Osteocyte (in vitro differentiated cells): ENCODE results near the gene CLIP1. TPM values are rescaled to one million over a fixed set of nuclear protein-coding genes. Genes with fewer than 3 reads are reported as not detected.
"Not testable (repeated sequence)": the region's sequence is repeated elsewhere in the genome, so short reads cannot be mapped to it uniquely, and the experiment has no call there.

ENCODE experiments used
- DNase-seq: peaks from one replicate; pipeline ENCODE4 v3.0.0; 2021; ENCODE audit warnings: mixed read lengths; ENCODE audit not compliant: unreplicated experiment; ENCODE audit errors: extremely low spot score
- H3K27ac Mint-ChIP-seq: one replicate; pipeline ENCODE4 v1.8.0; 2021; ENCODE audit warnings: mild to moderate bottlenecking, mixed read lengths; ENCODE audit not compliant: unreplicated experiment
- H3K27me3 Mint-ChIP-seq: one replicate; pipeline ENCODE4 v1.8.0; 2021; ENCODE audit warnings: mixed read lengths; ENCODE audit not compliant: unreplicated experiment
- H3K36me3 Mint-ChIP-seq: one replicate; pipeline ENCODE4 v1.8.0; 2021; ENCODE audit warnings: mixed read lengths; ENCODE audit not compliant: unreplicated experiment
- H3K4me1 Mint-ChIP-seq: one replicate; pipeline ENCODE4 v1.8.0; 2021; ENCODE audit warnings: mixed read lengths; ENCODE audit not compliant: unreplicated experiment
- H3K4me3 Mint-ChIP-seq: one replicate; pipeline ENCODE4 v1.8.0; 2021; ENCODE audit warnings: mild to moderate bottlenecking, moderate library complexity, mixed read lengths; ENCODE audit not compliant: unreplicated experiment
- H3K9me3 Mint-ChIP-seq: one replicate; pipeline ENCODE4 v1.8.0; 2021; ENCODE audit warnings: mixed read lengths; ENCODE audit not compliant: unreplicated experiment
- CTCF ChIP-seq: fragments of 200-600 bp; sonication (generic); IDR thresholded peaks from 2 replicates; pipeline ENCODE4 v1.5.0; 2021; ENCODE audit warnings: antibody characterized with exemption, mild to moderate bottlenecking, moderate library complexity
- long read RNA-seq: library from polyadenylated mRNA; unstranded; transcript quantifications from one replicate; pipeline ENCODE4 v2.0.0, GENCODE V29; 2021
- total RNA-seq: library from RNA; stranded (reverse); gene quantifications from 2 replicates; pipeline ENCODE4 v1.2.1, GENCODE V29; 2021

Gene CLIP1
- total RNA-seq: 100.0 and 103 TPM in 2 replicates
- long read RNA-seq, partial matches to known transcripts: 247 of 288 reads
- long read RNA-seq, other reads (novel, unspliced or antisense): 39 of 288 reads

GRCh38 chr12:122421821-122422729 is at the start of gene CLIP1:
Gene CLIP1 (minus strand): TSS chr12:122422669. CDS start chr12:122380452, 42,217 bp downstream.
- TF ChIP-seq CTCF: peak; percentile 63
- H3K4me3 Mint-ChIP-seq: peak within 1 kb of the TSS; percentile 86
- no peaks in the 10 kb centered on the region for H3K36me3 Mint-ChIP-seq
- peaks cover 43% of the 10 kb centered on the region for H3K4me1 Mint-ChIP-seq
- no peaks in the 10 kb centered on the region for H3K27me3 Mint-ChIP-seq
- peak; percentile 90 for DNase-seq
- H3K9me3 Mint-ChIP-seq: no peaks in the 10 kb centered on the region
- H3K27ac Mint-ChIP-seq: peak within 1 kb of the TSS; percentile 96

- Mint-ChIP-seq H3K4me3 (no peak overlapping the region), H3K4me1 (peaks cover 9% of the 10 kb centered on the region), H3K27ac (peak overlapping the region; percentile 76), H3K27me3 (no peaks in the 10 kb centered on the region), H3K9me3 (no peaks in the 10 kb centered on the region), H3K36me3 (peaks cover 29% of the 10 kb centered on the region)
- DNase-seq: no peak
- peak; percentile 82 for TF ChIP-seq CTCF
These were observed 49.1 kb upstream of the CLIP1 start for GRCh38 chr12:122471324-122472226.

GRCh38 chr12:122470576-122470975 is 48.1 kb upstream of the CLIP1 start:
- DNase-seq, H3K27me3 Mint-ChIP-seq, H3K4me3 Mint-ChIP-seq, H3K27ac Mint-ChIP-seq, H3K4me1 Mint-ChIP-seq, H3K9me3 Mint-ChIP-seq: not testable (repeated sequence)
- peaks cover 20% of the 10 kb centered on the region for H3K36me3 Mint-ChIP-seq

- H3K4me1 Mint-ChIP-seq, H3K27me3 Mint-ChIP-seq, DNase-seq, H3K27ac Mint-ChIP-seq, H3K9me3 Mint-ChIP-seq, H3K4me3 Mint-ChIP-seq: not testable (repeated sequence)
- peaks cover 16% of the 10 kb centered on the region for H3K36me3 Mint-ChIP-seq
These were observed 47.4 kb upstream of the CLIP1 start for GRCh38 chr12:122469856-122470255.

- no peak overlapping the region for H3K27ac Mint-ChIP-seq
- no peak for TF ChIP-seq CTCF
- peaks cover 1% of the 10 kb centered on the region for H3K36me3 Mint-ChIP-seq
- no peak overlapping the region for H3K4me3 Mint-ChIP-seq
- H3K4me1 Mint-ChIP-seq: peaks cover 14% of the 10 kb centered on the region
- DNase-seq: peak; percentile 17
- no peaks in the 10 kb centered on the region for H3K27me3 Mint-ChIP-seq
- no peaks in the 10 kb centered on the region for H3K9me3 Mint-ChIP-seq
These were observed 45.5 kb upstream of the CLIP1 start for GRCh38 chr12:122467983-122468382.

- not testable (repeated sequence) for DNase-seq, H3K4me1 Mint-ChIP-seq, H3K27me3 Mint-ChIP-seq, H3K9me3 Mint-ChIP-seq, H3K36me3 Mint-ChIP-seq, H3K4me3 Mint-ChIP-seq
- H3K27ac Mint-ChIP-seq: peak overlapping the region; percentile 74
These were observed 42.0 kb upstream of the CLIP1 start for GRCh38 chr12:122464317-122465042.
